Activated T-cell treated with anti-CD3 and anti-CD28 coated beads, Interleukin-2, amount 50 U/mL, for 4 hours (primary cell): ENCODE measurements around the gene DUS1L. TPM values are rescaled to one million over a fixed set of nuclear protein-coding genes. Genes with fewer than 3 reads are reported as not detected.

ENCODE experiments used
- ATAC-seq, 2 donors: fragments of 200-7000 bp; cut with Tn5 transposase; one replicate each; pipeline ENCODE4 v1.10.0; 2021
- DNase-seq: peaks from one replicate; pipeline ENCODE4 v3.0.0-alpha.2; 2020
- H3K27me3 Mint-ChIP-seq: one replicate; pipeline ENCODE4 v1.8.0; 2021; ENCODE audit warnings: low read depth, mixed read lengths
- H3K36me3 Mint-ChIP-seq: one replicate; pipeline ENCODE4 v1.8.0; 2022; ENCODE audit warnings: mixed read lengths; ENCODE audit not compliant: insufficient read depth
- H3K4me1 Mint-ChIP-seq: one replicate; pipeline ENCODE4 v1.8.0; 2021; ENCODE audit warnings: low read depth, mixed read lengths
- H3K4me3 Mint-ChIP-seq: one replicate; pipeline ENCODE4 v1.8.0; 2021; ENCODE audit warnings: mild to moderate bottlenecking, moderate library complexity, mixed read lengths
- H3K9me3 Mint-ChIP-seq: one replicate; pipeline ENCODE4 v1.8.0; 2021; ENCODE audit warnings: mixed read lengths
- total RNA-seq, 3 donors: library from RNA; stranded (reverse); gene quantifications; one replicate each; pipeline ENCODE4 v1.2.1, GENCODE V29; 2021

Gene DUS1L
- total RNA-seq, 3 donors from 2014 or later = 323 to 369 (median 326) TPM

GRCh38 chr17:82105417-82105881 lies 39.8 kb upstream of the DUS1L start:
- DNase-seq (no peak), ATAC-seq (no peak)
- no peaks in the 10 kb centered on the region for H3K36me3 Mint-ChIP-seq
- no peaks in the 10 kb centered on the region for H3K9me3 Mint-ChIP-seq
- H3K4me1 Mint-ChIP-seq = peaks cover 28% of the 10 kb centered on the region
- H3K27me3 Mint-ChIP-seq = no peaks in the 10 kb centered on the region
- peak overlapping the region; percentile 86 for H3K4me3 Mint-ChIP-seq

- H3K27me3 Mint-ChIP-seq = no peaks in the 10 kb centered on the region
- H3K9me3 Mint-ChIP-seq = no peaks in the 10 kb centered on the region
- ATAC-seq (no peak), DNase-seq (no peak)
- no peaks in the 10 kb centered on the region for H3K36me3 Mint-ChIP-seq
- H3K4me1 Mint-ChIP-seq = peaks cover 28% of the 10 kb centered on the region
- peak overlapping the region; percentile 86 for H3K4me3 Mint-ChIP-seq
These were observed 39.3 kb upstream of the DUS1L start for GRCh38 chr17:82104797-82105416.

DNA sequence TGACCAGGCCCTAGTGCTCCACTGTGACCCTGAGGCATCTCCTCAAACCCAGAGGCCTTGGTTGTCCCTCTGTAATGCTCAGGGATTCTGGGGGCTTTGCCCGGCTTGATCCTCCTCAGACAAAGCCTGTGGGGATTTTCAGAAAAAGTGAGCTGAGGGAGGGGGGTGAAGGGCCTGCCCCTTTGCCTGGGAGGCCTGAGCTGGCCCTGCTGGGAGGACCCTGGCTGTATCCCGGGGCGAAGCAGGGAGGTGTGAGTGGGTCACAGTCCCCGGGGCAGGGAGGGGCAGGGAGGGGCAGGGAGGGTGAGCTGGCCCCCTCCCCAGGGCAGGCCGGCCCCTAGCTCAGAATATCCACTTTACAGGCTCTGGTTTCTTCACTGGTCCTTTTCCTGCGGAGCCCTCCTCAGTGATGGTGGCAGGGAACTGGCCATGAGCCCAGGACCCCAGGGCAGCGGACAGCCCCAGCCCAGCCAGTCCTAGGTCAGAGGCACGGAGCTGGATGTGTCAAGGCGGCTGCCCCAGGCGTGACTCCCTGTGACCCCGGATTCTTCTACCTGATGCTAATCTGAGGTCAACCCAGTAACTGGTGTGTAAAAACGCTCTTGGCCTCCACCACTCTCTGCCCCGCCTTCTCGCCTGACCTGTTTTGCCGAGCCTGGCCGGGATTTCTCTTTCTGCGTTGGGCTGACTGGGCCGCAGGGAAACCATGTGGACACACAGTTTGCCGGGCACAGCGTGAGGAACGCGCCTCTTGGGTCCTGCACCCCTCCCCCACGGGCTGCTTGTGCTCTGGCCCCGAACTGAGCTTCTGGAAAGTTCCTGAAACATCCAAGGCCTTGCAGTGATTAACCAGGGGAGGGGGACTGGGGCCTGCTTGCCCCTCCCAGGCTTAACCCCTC lies 38.2 kb upstream of the DUS1L start:
- H3K4me1 Mint-ChIP-seq = peaks cover 28% of the 10 kb centered on the region
- DNase-seq = no peak
- ATAC-seq = no peak
- H3K4me3 Mint-ChIP-seq = no peak overlapping the region
- H3K9me3 Mint-ChIP-seq = no peaks in the 10 kb centered on the region
- H3K27me3 Mint-ChIP-seq = no peaks in the 10 kb centered on the region
- H3K36me3 Mint-ChIP-seq = no peaks in the 10 kb centered on the region

- Mint-ChIP-seq H3K9me3 (no peaks in the 10 kb centered on the region), H3K27me3 (no peaks in the 10 kb centered on the region), H3K36me3 (no peaks in the 10 kb centered on the region), H3K4me1 (peaks cover 24% of the 10 kb centered on the region), H3K4me3 (no peak overlapping the region)
- DNase-seq (no peak), ATAC-seq (no peak)
These were observed 36.4 kb upstream of the DUS1L start for GRCh38 chr17:82101767-82102679.

DNA sequence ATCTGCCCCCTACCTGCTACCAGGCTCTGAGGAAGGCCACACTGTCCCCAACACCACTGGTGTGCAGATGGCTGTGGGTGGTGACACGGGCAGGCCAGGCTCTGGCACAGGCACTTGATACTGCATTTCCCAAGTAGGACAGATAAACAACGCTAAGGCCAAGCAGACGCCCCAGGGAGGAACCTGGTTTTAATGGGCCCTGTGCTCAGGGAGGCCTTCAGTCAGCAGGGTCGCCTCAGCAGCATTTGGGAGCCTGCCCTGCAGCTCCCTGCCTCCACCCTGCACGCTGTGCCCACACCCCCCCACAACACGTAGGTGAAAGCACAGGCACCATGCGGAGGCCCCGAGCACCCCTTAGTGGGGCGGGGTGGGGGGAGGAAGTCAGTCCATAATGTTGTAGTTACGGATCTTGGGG lies 35.7 kb upstream of the DUS1L start:
- ATAC-seq = no peak
- DNase-seq = no peak
- Mint-ChIP-seq H3K9me3 (no peaks in the 10 kb centered on the region), H3K27me3 (no peaks in the 10 kb centered on the region), H3K4me3 (no peak overlapping the region), H3K36me3 (no peaks in the 10 kb centered on the region), H3K4me1 (peaks cover 17% of the 10 kb centered on the region)

GRCh38 chr17:82100502-82101298 lies 35.1 kb upstream of the DUS1L start:
- Mint-ChIP-seq H3K4me1 (peaks cover 15% of the 10 kb centered on the region), H3K27me3 (no peaks in the 10 kb centered on the region), H3K36me3 (peaks cover 1% of the 10 kb centered on the region), H3K9me3 (no peaks in the 10 kb centered on the region), H3K4me3 (peak overlapping the region; percentile 35)
- DNase-seq (no peak), ATAC-seq (no peak)

DNA sequence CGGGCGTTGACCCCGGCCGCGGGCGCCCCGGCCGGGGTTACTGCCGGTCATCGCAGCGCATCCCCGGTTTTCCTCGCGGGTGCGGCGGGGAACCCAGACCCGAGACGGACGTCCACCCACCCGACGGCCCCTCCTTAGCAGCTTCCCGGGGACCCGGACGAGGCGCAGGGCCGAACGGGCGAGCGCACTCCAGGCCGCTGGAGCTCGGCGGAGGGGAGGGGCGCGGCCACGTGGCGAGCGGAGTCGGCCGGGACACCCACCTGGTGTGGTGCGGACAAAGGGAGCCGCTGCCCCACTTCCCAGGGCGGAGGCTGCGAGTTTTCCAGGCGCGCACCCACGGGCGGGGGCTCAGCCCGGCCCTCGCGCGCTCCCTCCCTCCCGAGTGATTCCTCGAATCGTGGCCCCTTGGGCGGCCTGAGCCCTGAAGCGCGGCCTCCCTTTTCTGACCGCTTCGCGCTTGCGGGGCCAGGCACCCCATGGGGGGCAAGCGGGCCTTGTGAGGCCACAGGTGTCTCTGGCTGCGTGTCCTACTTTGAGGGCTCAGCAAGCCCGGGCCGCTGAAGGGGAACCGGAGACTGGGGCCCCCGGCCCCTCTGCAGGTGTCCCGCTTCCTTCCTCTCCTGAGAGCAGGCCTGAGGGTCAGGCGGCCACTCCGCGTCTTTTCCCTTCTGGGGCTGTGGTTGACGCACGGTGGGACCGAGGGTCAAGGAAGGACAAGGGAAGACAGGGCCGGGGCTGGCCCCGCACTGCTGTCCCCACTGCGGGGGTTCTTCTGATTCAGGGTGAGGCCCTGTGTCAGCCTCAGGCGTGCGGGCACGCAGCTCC lies 33.5 kb upstream of the DUS1L start:
- peaks cover 7% of the 10 kb centered on the region for H3K4me1 Mint-ChIP-seq
- no peaks in the 10 kb centered on the region for H3K27me3 Mint-ChIP-seq
- peak overlapping the region; percentile 82 for H3K4me3 Mint-ChIP-seq
- ATAC-seq = peak; percentile 6
- peaks cover 1% of the 10 kb centered on the region for H3K36me3 Mint-ChIP-seq
- no peaks in the 10 kb centered on the region for H3K9me3 Mint-ChIP-seq
- no peak for DNase-seq

DNA sequence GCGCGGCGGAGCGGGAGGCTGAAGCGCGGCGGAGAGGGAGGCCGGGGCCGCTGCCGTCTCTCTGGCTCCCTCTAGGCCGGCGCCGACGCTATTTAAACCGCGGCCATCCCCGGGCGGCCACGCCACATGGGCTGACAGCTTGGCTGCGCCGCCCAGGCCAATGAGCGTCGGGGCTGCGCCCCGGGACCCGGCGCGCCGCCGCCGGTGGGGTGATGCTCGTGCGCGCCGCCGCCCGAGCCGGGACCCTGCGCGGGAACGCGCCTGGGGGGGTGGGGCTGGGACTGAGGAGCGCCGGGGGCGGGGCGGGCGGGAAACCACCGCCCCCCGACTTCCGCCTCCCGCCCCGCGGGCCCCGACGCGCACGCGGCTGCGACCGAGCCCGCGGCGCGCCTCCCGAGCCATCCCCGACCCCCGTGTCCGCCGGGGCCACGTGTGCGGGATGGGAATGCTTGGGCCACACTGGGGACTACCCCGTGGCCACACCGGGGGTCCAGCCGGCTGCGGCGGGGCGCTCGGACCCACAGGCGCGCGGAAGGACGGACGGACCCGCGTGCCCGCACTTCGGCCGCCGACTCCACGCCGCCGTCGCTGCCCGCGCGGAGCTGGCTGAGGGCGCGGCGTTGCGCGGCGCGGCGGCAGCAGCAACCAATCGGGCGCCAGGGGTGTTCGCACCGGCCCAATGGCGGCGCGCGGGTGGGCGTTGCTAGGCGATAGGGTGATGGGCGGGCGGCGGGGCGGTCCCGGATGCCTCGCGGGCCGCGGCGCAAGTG lies 32.8 kb upstream of the DUS1L start, which contains the start of gene FASN:
FASN (minus strand) TSS at position 68 of the 770 bp plus-strand sequence. CDS start 1,791 bp downstream, outside the sequence.
- H3K4me3 Mint-ChIP-seq = peak within 1 kb of the TSS; percentile 78
- H3K9me3 Mint-ChIP-seq = no peaks in the 10 kb centered on the region
- DNase-seq (peak; percentile 91), ATAC-seq (peak; percentile 85 to 86)
- peaks cover 2% of the 10 kb centered on the region for H3K36me3 Mint-ChIP-seq
- H3K27me3 Mint-ChIP-seq = no peaks in the 10 kb centered on the region
- H3K4me1 Mint-ChIP-seq = peaks cover 7% of the 10 kb centered on the region

- peak overlapping the region; percentile 54 for H3K4me3 Mint-ChIP-seq
- no peaks in the 10 kb centered on the region for H3K9me3 Mint-ChIP-seq
- DNase-seq = peak; percentile 45
- ATAC-seq = peak in 1 of 2 donors; percentile 4
- H3K27me3 Mint-ChIP-seq = no peaks in the 10 kb centered on the region
- H3K36me3 Mint-ChIP-seq = peaks cover 4% of the 10 kb centered on the region
- H3K4me1 Mint-ChIP-seq = peaks cover 7% of the 10 kb centered on the region
These were observed 32.2 kb upstream of the DUS1L start for GRCh38 chr17:82097919-82098168.

- Mint-ChIP-seq H3K27me3 (no peaks in the 10 kb centered on the region), H3K36me3 (peaks cover 4% of the 10 kb centered on the region), H3K4me3 (peak overlapping the region; percentile 78), H3K4me1 (peaks cover 7% of the 10 kb centered on the region), H3K9me3 (no peaks in the 10 kb centered on the region)
- ATAC-seq = peak; percentile 1 to 4
- DNase-seq = no peak
These were observed 31.7 kb upstream of the DUS1L start for GRCh38 chr17:82097184-82097918.

- ATAC-seq = no peak
- no peaks in the 10 kb centered on the region for H3K27me3 Mint-ChIP-seq
- no peak for DNase-seq
- H3K4me1 Mint-ChIP-seq = peaks cover 7% of the 10 kb centered on the region
- peaks cover 4% of the 10 kb centered on the region for H3K36me3 Mint-ChIP-seq
- no peaks in the 10 kb centered on the region for H3K9me3 Mint-ChIP-seq
- H3K4me3 Mint-ChIP-seq = peak overlapping the region; percentile 78
These were observed 31.1 kb upstream of the DUS1L start for GRCh38 chr17:82096709-82097183.
